Measurements from ENCODE around the gene SYT8.

SYT8 gene

GRCh38 chr11:1820463-1821325, 14.1 kb upstream of the SYT8 start:
- no peak for DNase-seq

- no peak for DNase-seq
These were observed 13.2 kb upstream of the SYT8 start for GRCh38 chr11:1821562-1821961.

- DNase-seq: no peak
These were observed 12.0 kb upstream of the SYT8 start for GRCh38 chr11:1822648-1823375.

- no peak for DNase-seq
These were observed 11.2 kb upstream of the SYT8 start for GRCh38 chr11:1823376-1824220.

GRCh38 chr11:1824221-1825038, 10.4 kb upstream of the SYT8 start:
- no peak for DNase-seq

GRCh38 chr11:1825039-1825740, 9.6 kb upstream of the SYT8 start:
- no peak for DNase-seq

GRCh38 chr11:1825785-1826451, 8.9 kb upstream of the SYT8 start:
- no peak for DNase-seq

GRCh38 chr11:1826552-1827094, 8.2 kb upstream of the SYT8 start:
- DNase-seq: no peak

- no peak for DNase-seq
These were observed 7.5 kb upstream of the SYT8 start for GRCh38 chr11:1827095-1827813.

- no peak for DNase-seq
These were observed 6.9 kb upstream of the SYT8 start for GRCh38 chr11:1827931-1828330.

GRCh38 chr11:1828542-1828941, 6.2 kb upstream of the SYT8 start:
- DNase-seq: no peak

GRCh38 chr11:1829039-1829820, 5.6 kb upstream of the SYT8 start:
- no peak for DNase-seq

- no peak for DNase-seq
These were observed 4.8 kb upstream of the SYT8 start for GRCh38 chr11:1830004-1830321.

- no peak for DNase-seq
These were observed 4.2 kb upstream of the SYT8 start for GRCh38 chr11:1830322-1831223.

GRCh38 chr11:1831338-1832210, 3.2 kb upstream of the SYT8 start:
- DNase-seq: no peak

GRCh38 chr11:1832211-1832919, 2.4 kb upstream of the SYT8 start:
- DNase-seq: peak; percentile 17 to 76 (median 60)

GRCh38 chr11:1832920-1833295, 1.9 kb upstream of the SYT8 start:
- no peak for DNase-seq

Data from stimulated activated naive CD4-positive, alpha-beta T cell (primary cell).